HEK293T (cell line): ENCODE data around the gene SFTA2.
"Not testable (repeated sequence)": the region's sequence is repeated elsewhere in the genome, so short reads cannot be mapped to it uniquely, and the experiment has no call there.

Source experiments
- FOXM1 ChIP-seq: fragments of 450-650 bp; IDR thresholded peaks from 2 replicates; pipeline ENCODE4 v1.6.1; 2017; ENCODE audit warnings: mild to moderate bottlenecking, borderline replicate concordance
- L3MBTL2 ChIP-seq: fragments of 450-650 bp; conservative IDR thresholded peaks from 2 replicates; pipeline ENCODE4 v1.6.1; 2016; ENCODE audit warnings: mild to moderate bottlenecking
- ZNF384 ChIP-seq: fragments of 450-650 bp; IDR thresholded peaks from 2 replicates; pipeline ENCODE4 v1.6.1; 2016

DNA sequence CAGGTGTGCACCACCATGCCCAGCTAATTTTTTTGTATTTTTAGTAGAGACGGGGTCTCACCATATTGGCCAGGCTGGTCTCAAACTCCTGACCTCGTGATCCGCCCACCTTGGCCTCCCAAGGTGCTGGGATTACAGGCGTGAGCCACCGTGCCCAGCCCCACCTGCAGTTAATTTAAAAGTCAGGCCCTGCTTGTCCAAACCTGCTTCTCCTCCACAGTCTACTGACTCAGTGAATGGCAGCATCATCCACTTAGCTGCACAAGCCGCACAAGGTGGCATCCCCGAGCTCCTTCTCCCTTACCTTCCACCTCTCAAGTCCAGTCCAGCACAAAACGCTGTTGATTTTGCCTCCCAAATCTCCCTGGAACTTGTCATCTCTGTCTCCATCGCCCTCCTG lies 29.8 kb downstream of the SFTA2 start:
- not testable (repeated sequence) for TF ChIP-seq L3MBTL2, FOXM1, ZNF384
